Ovary (tissue), 3 donors: ENCODE data around the gene FABP3.

Source experiments
- EP300 ChIP-seq: sonication (generic); formaldehyde crosslinking; IDR thresholded peaks from one replicate; pipeline ENCODE4 v1.6.1; 2017; ENCODE audit warnings: antibody characterized with exemption
- TF ChIP-seq, protein P1 (sequence below), 3 donors: fragments of 450-650 bp in 2 of 3; fragments of 200-600 bp in 1 of 3; IDR thresholded peaks; one replicate each; pipeline versions ENCODE4 v1.5.1 to v1.8.0; 2016 to 2022; ENCODE audit warnings: antibody characterized with exemption in 3 of 3, mild to moderate bottlenecking in 1 of 3
- donor health status: DM: no; HTN: no; CAD: no.

DNA sequence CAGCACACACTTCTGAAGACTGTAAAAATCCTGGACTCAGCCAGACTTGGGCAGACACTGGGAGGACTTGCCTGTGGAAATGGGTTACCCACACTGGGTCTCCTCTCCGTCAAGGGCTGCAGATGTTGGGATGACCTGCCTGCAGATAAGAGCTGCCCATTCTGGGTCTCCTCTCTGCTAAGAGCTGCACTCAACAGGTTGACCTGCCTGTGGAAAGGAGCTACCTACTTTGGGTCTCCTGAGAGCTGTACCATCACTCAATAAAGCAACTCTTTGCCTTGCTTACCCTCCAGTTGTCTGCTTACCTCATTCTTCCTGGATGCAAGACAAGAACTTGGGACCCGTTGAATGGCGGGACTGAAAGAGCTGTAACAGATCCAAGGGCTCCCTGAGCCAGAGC is 47.9 kb downstream of the FABP3 start:
- TF ChIP-seq, protein P1, sequence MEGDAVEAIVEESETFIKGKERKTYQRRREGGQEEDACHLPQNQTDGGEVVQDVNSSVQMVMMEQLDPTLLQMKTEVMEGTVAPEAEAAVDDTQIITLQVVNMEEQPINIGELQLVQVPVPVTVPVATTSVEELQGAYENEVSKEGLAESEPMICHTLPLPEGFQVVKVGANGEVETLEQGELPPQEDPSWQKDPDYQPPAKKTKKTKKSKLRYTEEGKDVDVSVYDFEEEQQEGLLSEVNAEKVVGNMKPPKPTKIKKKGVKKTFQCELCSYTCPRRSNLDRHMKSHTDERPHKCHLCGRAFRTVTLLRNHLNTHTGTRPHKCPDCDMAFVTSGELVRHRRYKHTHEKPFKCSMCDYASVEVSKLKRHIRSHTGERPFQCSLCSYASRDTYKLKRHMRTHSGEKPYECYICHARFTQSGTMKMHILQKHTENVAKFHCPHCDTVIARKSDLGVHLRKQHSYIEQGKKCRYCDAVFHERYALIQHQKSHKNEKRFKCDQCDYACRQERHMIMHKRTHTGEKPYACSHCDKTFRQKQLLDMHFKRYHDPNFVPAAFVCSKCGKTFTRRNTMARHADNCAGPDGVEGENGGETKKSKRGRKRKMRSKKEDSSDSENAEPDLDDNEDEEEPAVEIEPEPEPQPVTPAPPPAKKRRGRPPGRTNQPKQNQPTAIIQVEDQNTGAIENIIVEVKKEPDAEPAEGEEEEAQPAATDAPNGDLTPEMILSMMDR (IDR thresholded peaks at IDR 0.05) = no peak
- no peak for TF ChIP-seq EP300
